A673 (cell line): Measurements from ENCODE around the gene ZHX3. TPM values are rescaled to one million over a fixed set of nuclear protein-coding genes. Genes with fewer than 3 reads are reported as not detected.

ENCODE experiments used
- BruUV-seq: library from RNA; stranded (reverse); fragments of 400-500 nt; replicated peaks from 2 replicates; lab custom pipeline; 2021; lab: Mats Ljungman, UMichigan
- CTCF ChIA-PET: fragments of 300-600 bp; sonication (Branson Sonifier 250); formaldehyde crosslinking; loops from one replicate; lab custom pipeline; 2022; ENCODE audit warnings: antibody characterized with exemption; lab: Charles Lee
- POLR2A ChIA-PET: fragments of 300-600 bp; sonication (Branson Sonifier 250); formaldehyde crosslinking; loops from one replicate; lab custom pipeline; 2022; ENCODE audit warnings: antibody characterized with exemption; ENCODE audit not compliant: low non-redundant PET; lab: Charles Lee
- DNase-seq: peaks from one replicate; pipeline ENCODE4 v3.0.0-alpha.2; 2015; ENCODE audit warnings: low spot score
- H3K27ac ChIP-seq: fragments of 200-600 bp; sonication (generic); 2 replicates; pipeline ENCODE4 v1.5.1; 2016; ENCODE audit warnings: mixed run types, low read depth, mild to moderate bottlenecking, mixed read lengths, antibody characterized with exemption, low read length; ENCODE audit not compliant: poor library complexity, severe bottlenecking
- H3K27me3 ChIP-seq: fragments of 200-600 bp; sonication (generic); replicated peaks from 2 replicates; pipeline ENCODE4 v1.6.1; 2017; ENCODE audit warnings: mixed run types, low read depth, mild to moderate bottlenecking, mixed read lengths, antibody characterized with exemption, low read length; ENCODE audit not compliant: insufficient read depth, poor library complexity
- H3K36me3 ChIP-seq: fragments of 200-600 bp; sonication (generic); 2 replicates; pipeline ENCODE4 v1.6.1; 2016; ENCODE audit warnings: mixed run types, mild to moderate bottlenecking, mixed read lengths, antibody characterized with exemption, low read length; ENCODE audit not compliant: insufficient read depth, poor library complexity, severe bottlenecking
- H3K4me1 ChIP-seq: fragments of 200-600 bp; sonication (generic); 2 replicates; pipeline ENCODE4 v1.6.1; 2017; ENCODE audit warnings: mixed run types, mild to moderate bottlenecking, mixed read lengths, antibody characterized with exemption, low read length; ENCODE audit not compliant: insufficient read depth, poor library complexity, severe bottlenecking
- H3K4me3 ChIP-seq: fragments of 200-600 bp; sonication (generic); 2 replicates; pipeline ENCODE4 v1.5.1; 2016; ENCODE audit warnings: low read depth, mixed run types, mild to moderate bottlenecking, mixed read lengths, low read length; ENCODE audit not compliant: poor library complexity, severe bottlenecking
- H3K9me3 ChIP-seq: fragments of 200-600 bp; sonication (generic); 2 replicates; pipeline ENCODE4 v1.6.1; 2016; ENCODE audit warnings: mixed run types, low read depth, mild to moderate bottlenecking, mixed read lengths, antibody characterized with exemption, low read length; ENCODE audit not compliant: poor library complexity, severe bottlenecking
- EZH2 ChIP-seq: fragments of 200-600 bp; sonication (generic); IDR thresholded peaks from 2 replicates; pipeline ENCODE4 v1.6.1; 2017; ENCODE audit warnings: borderline replicate concordance, low read depth, mild to moderate bottlenecking, mixed read lengths, antibody characterized with exemption, low read length; ENCODE audit not compliant: poor library complexity, severe bottlenecking
- intact Hi-C: fragments of 100-400 bp; cut with micrococcal nuclease; formaldehyde crosslinking; loops from one replicate; pipeline ENCODE4 v1.10.0; 2022; ENCODE audit not compliant: unreplicated experiment
- total RNA-seq: library from RNA; stranded (reverse); gene quantifications from 2 replicates; pipeline ENCODE4 v1.2.3, GENCODE V29; 2021
- TF ChIP-seq, protein P1 (sequence below): fragments of 300-800, 200-600 bp; sonication (generic); conservative IDR thresholded peaks from 2 replicates; pipeline ENCODE4 v1.5.1; 2017; ENCODE audit warnings: low read depth, mild to moderate bottlenecking, antibody characterized with exemption, low read length, moderate library complexity, mixed read lengths

Gene ZHX3
- total RNA-seq, 1 experiment from 2014 or later, result 14.0 TPM

DNA sequence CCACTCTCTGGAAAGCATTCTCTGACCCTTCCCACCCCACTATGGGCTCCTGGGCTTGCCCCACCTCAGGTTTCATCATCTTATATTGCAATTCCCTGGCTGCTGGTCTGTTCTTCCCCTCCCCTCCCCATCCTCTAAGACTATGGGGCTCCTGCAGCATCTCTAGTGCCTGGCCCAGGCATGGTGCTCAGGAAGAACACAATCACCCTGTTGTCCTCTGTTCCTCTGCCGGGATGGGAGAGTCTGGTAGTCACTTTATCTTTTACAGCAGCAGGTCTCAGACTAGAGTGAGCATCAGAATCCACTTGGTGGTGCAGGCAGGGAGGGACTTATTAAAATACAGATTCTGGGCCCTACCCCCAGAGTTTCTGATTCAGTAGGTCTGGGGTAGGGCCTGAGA, 18.1 kb upstream of the ZHX3 start:
- ChIA-PET CTCF (no interaction called here), POLR2A (no interaction called here)
- intact Hi-C loops, result no loop called here
- no peaks in the 10 kb centered on the region for H3K27me3 ChIP-seq
- no peaks in the 10 kb centered on the region for H3K36me3 ChIP-seq
- no peak for TF ChIP-seq EZH2
- TF ChIP-seq, protein P1, sequence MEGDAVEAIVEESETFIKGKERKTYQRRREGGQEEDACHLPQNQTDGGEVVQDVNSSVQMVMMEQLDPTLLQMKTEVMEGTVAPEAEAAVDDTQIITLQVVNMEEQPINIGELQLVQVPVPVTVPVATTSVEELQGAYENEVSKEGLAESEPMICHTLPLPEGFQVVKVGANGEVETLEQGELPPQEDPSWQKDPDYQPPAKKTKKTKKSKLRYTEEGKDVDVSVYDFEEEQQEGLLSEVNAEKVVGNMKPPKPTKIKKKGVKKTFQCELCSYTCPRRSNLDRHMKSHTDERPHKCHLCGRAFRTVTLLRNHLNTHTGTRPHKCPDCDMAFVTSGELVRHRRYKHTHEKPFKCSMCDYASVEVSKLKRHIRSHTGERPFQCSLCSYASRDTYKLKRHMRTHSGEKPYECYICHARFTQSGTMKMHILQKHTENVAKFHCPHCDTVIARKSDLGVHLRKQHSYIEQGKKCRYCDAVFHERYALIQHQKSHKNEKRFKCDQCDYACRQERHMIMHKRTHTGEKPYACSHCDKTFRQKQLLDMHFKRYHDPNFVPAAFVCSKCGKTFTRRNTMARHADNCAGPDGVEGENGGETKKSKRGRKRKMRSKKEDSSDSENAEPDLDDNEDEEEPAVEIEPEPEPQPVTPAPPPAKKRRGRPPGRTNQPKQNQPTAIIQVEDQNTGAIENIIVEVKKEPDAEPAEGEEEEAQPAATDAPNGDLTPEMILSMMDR, result no peak
- H3K4me1 ChIP-seq, result peaks cover 5% of the 10 kb centered on the region
- no TSS peak for BruUV-seq
- DNase-seq, result no peak
- H3K27ac ChIP-seq, result no peak overlapping the region
- no peak overlapping the region for H3K4me3 ChIP-seq
- H3K9me3 ChIP-seq, result no peaks in the 10 kb centered on the region

DNA sequence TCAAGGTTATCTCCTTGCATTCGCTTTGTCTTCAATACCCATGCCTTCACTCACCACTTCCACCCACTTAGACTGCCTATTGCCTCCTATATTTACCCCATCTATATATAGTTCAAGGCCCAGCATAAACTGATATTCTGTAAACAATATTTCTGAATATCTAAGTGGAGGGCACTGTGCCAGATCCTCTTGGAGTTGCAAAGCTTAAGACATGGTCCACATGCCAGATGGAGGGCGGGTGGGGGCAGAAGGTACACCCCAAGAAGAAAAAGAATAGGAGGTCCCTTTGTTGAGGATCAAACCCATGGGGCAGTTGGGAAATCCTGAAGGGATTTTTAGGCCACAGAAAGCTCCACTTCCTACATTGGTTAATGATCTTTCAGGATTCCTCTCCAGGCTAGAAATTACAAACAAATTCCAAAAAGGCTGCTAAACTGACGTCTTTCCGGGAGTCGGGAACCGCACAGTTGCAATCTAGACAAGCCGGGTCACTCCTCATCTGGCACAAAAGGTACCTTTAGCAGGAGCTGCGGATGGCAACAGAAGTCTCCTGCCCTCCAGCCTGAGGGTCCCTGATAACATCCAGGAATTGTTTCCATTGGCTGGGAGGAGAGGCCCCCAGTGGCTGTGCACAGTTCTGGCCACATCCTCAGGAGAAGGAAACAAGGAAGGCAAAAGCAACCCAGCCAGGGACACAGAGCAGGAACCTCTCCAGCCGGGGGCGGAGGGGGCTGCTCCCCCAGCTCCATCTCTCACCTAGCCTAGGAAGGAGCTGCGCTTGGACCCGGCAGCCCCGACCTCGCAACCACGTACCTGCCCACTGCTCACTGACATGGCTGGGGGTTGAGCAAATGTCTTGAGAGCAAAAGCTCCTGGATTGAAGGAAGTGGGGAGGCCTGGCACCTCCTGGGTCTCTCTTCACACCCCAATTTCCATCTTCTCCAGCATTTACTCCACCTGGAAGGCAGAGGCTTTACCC, 17.2 kb upstream of the ZHX3 start:
- Histone ChIP-seq H3K9me3 (no peaks in the 10 kb centered on the region), H3K4me1 (peaks cover 4% of the 10 kb centered on the region), H3K4me3 (no peak overlapping the region), H3K27ac (no peak overlapping the region), H3K36me3 (no peaks in the 10 kb centered on the region), H3K27me3 (no peaks in the 10 kb centered on the region)
- BruUV-seq, result no TSS peak
- no peak for TF ChIP-seq EZH2
- DNase-seq, result no peak
- ChIA-PET POLR2A (no interaction called here), CTCF (no interaction called here)
- intact Hi-C loops, result no loop called here

DNA sequence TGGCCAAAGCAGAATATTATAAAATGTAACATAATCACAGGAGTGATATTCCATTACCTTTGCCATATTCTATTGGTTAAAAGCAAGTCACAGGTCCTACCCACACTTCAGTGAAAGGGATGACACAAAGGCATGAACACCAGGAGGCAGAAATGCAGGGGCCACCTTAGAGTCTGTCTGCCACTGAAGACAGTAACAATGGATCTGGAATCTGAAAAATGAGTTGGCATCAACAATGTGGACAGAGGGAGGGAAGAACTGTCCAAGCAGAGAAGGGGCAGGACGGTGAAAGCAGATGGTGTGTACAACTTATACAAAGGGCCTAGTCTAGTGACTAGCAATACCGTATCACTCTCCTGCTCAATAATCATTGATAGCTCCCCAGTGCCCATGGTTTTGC, 16.5 kb upstream of the ZHX3 start:
- no peak overlapping the region for H3K27ac ChIP-seq
- ChIA-PET CTCF (no interaction called here), POLR2A (no interaction called here)
- no peaks in the 10 kb centered on the region for H3K36me3 ChIP-seq
- DNase-seq, result no peak
- H3K27me3 ChIP-seq, result no peaks in the 10 kb centered on the region
- no peak for TF ChIP-seq EZH2
- TF ChIP-seq, protein P1, result no peak
- H3K9me3 ChIP-seq, result no peaks in the 10 kb centered on the region
- intact Hi-C loops, result no loop called here
- peaks cover 11% of the 10 kb centered on the region for H3K4me1 ChIP-seq
- no TSS peak for BruUV-seq
- H3K4me3 ChIP-seq, result no peak overlapping the region

DNA sequence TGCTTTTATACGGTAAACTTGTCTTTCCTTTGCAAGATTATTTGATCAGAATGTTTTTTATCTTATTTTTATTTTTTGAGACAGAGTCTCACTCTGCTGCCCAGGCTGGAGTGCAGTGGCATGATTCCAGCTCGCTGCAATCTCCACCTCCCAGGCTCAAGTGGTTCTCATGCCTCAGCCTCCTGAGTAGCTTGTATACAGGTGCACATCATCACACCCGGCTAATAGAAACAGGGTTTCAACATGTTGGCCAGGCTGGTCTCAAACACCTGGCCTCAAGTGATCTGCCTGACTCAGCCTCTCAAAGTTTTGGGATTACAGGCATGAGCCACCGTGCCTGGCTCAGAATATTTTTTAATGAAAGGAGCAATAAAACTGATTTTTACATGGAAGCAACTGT, 14.2 kb upstream of the ZHX3 start:
- H3K36me3 ChIP-seq, result no peaks in the 10 kb centered on the region
- H3K9me3 ChIP-seq, result no peaks in the 10 kb centered on the region
- TF ChIP-seq, protein P1, result no peak
- TF ChIP-seq EZH2, result no peak
- H3K4me3 ChIP-seq, result no peak overlapping the region
- peaks cover 11% of the 10 kb centered on the region for H3K4me1 ChIP-seq
- DNase-seq, result no peak
- BruUV-seq, result no TSS peak
- POLR2A ChIA-PET, result no interaction called here
- intact Hi-C loops, result no loop called here
- CTCF ChIA-PET, result no interaction called here
- H3K27ac ChIP-seq, result no peak overlapping the region
- no peaks in the 10 kb centered on the region for H3K27me3 ChIP-seq
